ENCODE data around the gene PI3. TPM values are rescaled to one million over a fixed set of nuclear protein-coding genes. Genes with fewer than 3 reads are reported as not detected.

The PI3 gene
- total and polyA plus RNA-seq, 2 of the 8 experiments (the other 6 are each of a cell fraction or from before 2014, with no cell fraction given): not detected

- no peaks in the 10 kb centered on the region for H3K79me1 ChIP-seq (ENCODE audit: low read depth, low read length)
- ChIA-PET POLR2A (ENCODE audit: partially characterized antibody) (no interaction called here), CTCF (ENCODE audit: partially characterized antibody) (no interaction called here)
- H3K14ac ChIP-seq (ENCODE audit: insufficient read length): no peak overlapping the region
- H2BK120ac ChIP-seq (replicated peaks; ENCODE audit: low read depth, low read length): no peak overlapping the region
- H3K27ac ChIP-seq (ENCODE audit: low read depth, low read length): no peak overlapping the region
- no peak overlapping the region for H3K23ac ChIP-seq (ENCODE audit: insufficient read length)
- no peak overlapping the region for H2BK5ac ChIP-seq (ENCODE audit: low read depth, low read length)
- H2BK20ac ChIP-seq (ENCODE audit: low read length): no peak overlapping the region
- no peak overlapping the region for H3K18ac ChIP-seq (ENCODE audit: extremely low read depth, low read length)
- H2BK12ac ChIP-seq (ENCODE audit: low read depth, low read length): no peak overlapping the region
- no peak overlapping the region for H3K4me3 ChIP-seq (ENCODE audit: extremely low read depth in 1 of 4, insufficient read depth in 2 of 4, low read depth in 3 of 4, low read length in 4 of 4)
- WGBS, 2 experiments (ENCODE audit: extremely low coverage in 1 of 2, insufficient coverage in 1 of 2, insufficient read length in 1 of 2, insufficient replicate concordance in 2 of 2, low coverage in 1 of 2, low lambda C conversion rate in 2 of 2, missing lambda C conversion rate in 1 of 2): 96% methylated on average over 2 of the region's 2 CpGs; no CpG with 5 or more reads in 1 of the 2 experiments
- no peak overlapping the region for H4K8ac ChIP-seq (ENCODE audit: extremely low read depth, insufficient read depth, low read length)
- H2AFZ ChIP-seq (ENCODE audit: low read length): no peak overlapping the region
- no peak overlapping the region for H2AK5ac ChIP-seq (ENCODE audit: low read depth, low read length)
- no peaks in the 10 kb centered on the region for H3K9me3 ChIP-seq (ENCODE audit: insufficient read depth in 2 of 2, low read depth in 1 of 2, low read length in 1 of 2)
- H2BK15ac ChIP-seq (ENCODE audit: low read length): no peak overlapping the region
- H3K4me1 ChIP-seq (replicated peaks in 1 of 4; ENCODE audit: control insufficient read depth in 3 of 4, insufficient read depth in 4 of 4, low read length in 3 of 4): no peaks in the 10 kb centered on the region
- H4K20me1 ChIP-seq (replicated peaks in 1 of 2; ENCODE audit: control insufficient read depth in 1 of 2, insufficient read depth in 2 of 2, low read length in 2 of 2): no peaks in the 10 kb centered on the region
- no peaks in the 10 kb centered on the region for H3K79me2 ChIP-seq (ENCODE audit: control insufficient read depth in 1 of 2, insufficient read depth in 2 of 2, low read length in 2 of 2)
- no peaks in the 10 kb centered on the region for H3K23me2 ChIP-seq (ENCODE audit: low read depth, low read length)
- no peak for DNase-seq (ENCODE audit: low read depth in 1 of 2, low spot score in 2 of 2)
- no peak for FAIRE-seq
- no peak for TF ChIP-seq SIN3A (conservative IDR thresholded peaks at IDR 0.05 in 1 of 2, IDR thresholded peaks at IDR 0.05 in 1 of 2; ENCODE audit: low read depth in 1 of 2, low read length in 2 of 2)
- no peak for TF ChIP-seq HDAC2 (IDR thresholded peaks at IDR 0.05; ENCODE audit: borderline replicate concordance in 1 of 2, low read depth in 2 of 2, low read length in 2 of 2)
- TF ChIP-seq EGR1 (IDR thresholded peaks at IDR 0.05; ENCODE audit: borderline replicate concordance, low read depth, low read length): no peak
- TF ChIP-seq MAX (IDR thresholded peaks at IDR 0.05): no peak
- TF ChIP-seq TBP (IDR thresholded peaks at IDR 0.05; ENCODE audit: low read depth, low read length): no peak
- no peak for TF ChIP-seq ZNF274 (IDR thresholded peaks at IDR 0.05; ENCODE audit: borderline replicate concordance, extremely low read depth, low read length)
- no peak for TF ChIP-seq TAF7 (optimal IDR thresholded peaks at IDR 0.05; ENCODE audit: borderline replicate concordance, low read depth, low read length)
- TF ChIP-seq USF2 (IDR thresholded peaks at IDR 0.05; ENCODE audit: low read length): no peak
- no peak for TF ChIP-seq HDAC6 (IDR thresholded peaks at IDR 0.05; ENCODE audit: low read depth, low read length)
- TF ChIP-seq POLR2A (IDR thresholded peaks at IDR 0.05; ENCODE audit: control extremely low read depth in 1 of 2, low read depth in 2 of 2, low read length in 2 of 2): no peak
- TF ChIP-seq SP4 (IDR thresholded peaks at IDR 0.05; ENCODE audit: low read length): no peak
- H4K91ac ChIP-seq (replicated peaks; ENCODE audit: insufficient read length, low read length): no peak overlapping the region
- no peak overlapping the region for H3K9ac ChIP-seq (replicated peaks in 1 of 4; ENCODE audit: extremely low read depth in 1 of 4, low read depth in 3 of 4, low read length in 3 of 4)
- no peak overlapping the region for H4K5ac ChIP-seq (ENCODE audit: insufficient read length, low read depth, low read length)
- no peak overlapping the region for H3K4ac ChIP-seq (replicated peaks; ENCODE audit: insufficient read length, low read depth, low read length)
- H3K36me3 ChIP-seq (ENCODE audit: control insufficient read depth in 2 of 4, insufficient read depth in 4 of 4, low read length in 3 of 4): no peaks in the 10 kb centered on the region
- H3K4me2 ChIP-seq (ENCODE audit: insufficient read depth in 1 of 2, low read depth in 2 of 2, low read length in 2 of 2): no peak overlapping the region
- H3K27me3 ChIP-seq (replicated peaks in 1 of 4; ENCODE audit: control insufficient read depth in 3 of 4, extremely low read depth in 1 of 4, insufficient read depth in 3 of 4, low read length in 3 of 4): no peaks in the 10 kb centered on the region
- no peak overlapping the region for H3K56ac ChIP-seq (replicated peaks; ENCODE audit: insufficient read length, low read depth, low read length)
Observed at GRCh38 chr20:45181639-45182038, 6.9 kb downstream of the PI3 start.
